Fibroblast of gingiva (primary cell): ENCODE results near the gene OGN.

Experiments used
- DNase-seq: peaks from one replicate; pipeline ENCODE4 v3.0.0-alpha.2; 2011; ENCODE audit warnings: low read depth

Gene OGN

DNA sequence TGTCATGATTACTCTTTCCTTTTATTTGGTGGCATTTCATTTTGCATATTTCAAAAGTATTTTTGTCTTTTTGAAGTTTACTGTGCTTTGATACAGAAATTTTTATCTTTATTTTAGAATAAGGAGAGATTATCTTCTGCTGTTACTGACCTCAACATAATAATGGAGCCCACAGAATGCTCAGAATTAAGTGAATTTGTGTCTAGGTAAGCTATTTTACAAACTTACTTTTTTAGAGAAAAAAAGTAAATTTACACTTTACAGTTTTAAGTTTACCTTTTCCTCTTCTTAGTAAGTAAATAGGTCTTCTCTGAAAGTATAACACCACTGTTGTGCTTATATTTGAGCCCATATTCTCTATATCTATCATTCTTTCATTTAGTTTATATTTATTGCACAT lies 58.8 kb downstream of the OGN start:
- DNase-seq = no peak

GRCh38 chr9:92342825-92343488 lies 61.4 kb downstream of the OGN start:
- DNase-seq = peak; percentile 56

GRCh38 chr9:92341578-92341977 lies 62.8 kb downstream of the OGN start:
- no peak for DNase-seq

GRCh38 chr9:92333282-92333634 lies 71.1 kb downstream of the OGN start:
- no peak for DNase-seq
